H1 (cell line): ENCODE measurements around the gene SF3A2. TPM values are rescaled to one million over a fixed set of nuclear protein-coding genes. Genes with fewer than 3 reads are reported as not detected.
A peak's percentile ranks its signal among the peaks of the same experiment; 100 is the strongest.

ENCODE experiments used
- CTCF ChIA-PET: fragments of 300-600 bp; sonication (Branson Sonifier 250); formaldehyde crosslinking; loops from one replicate; lab custom pipeline; 2021; ENCODE audit not compliant: partially characterized antibody; lab: Charles Lee
- POLR2A ChIA-PET: fragments of 300-600 bp; sonication (Branson Sonifier 250); formaldehyde crosslinking; loops from one replicate; lab custom pipeline; 2021; ENCODE audit warnings: inconsistent platforms; ENCODE audit not compliant: partially characterized antibody; lab: Charles Lee
- DNase-seq, 2 experiments: peaks; one replicate each; pipeline versions ENCODE4 v3.0.0 to v3.0.0-alpha.2; 2010 to 2022; ENCODE audit warnings: low spot score in 2 of 2, low read depth in 1 of 2, mixed read lengths in 1 of 2
- FAIRE-seq: peaks from 2 replicates; lab custom pipeline; 2011; peaks lifted over from hg19 to GRCh38; lab: Jason Lieb, UNC
- H2AFZ ChIP-seq: 2 replicates; pipeline ENCODE4 v1.8.1; 2012; ENCODE audit warnings: low read length, inconsistent platforms
- H2AK5ac ChIP-seq: 2 replicates; pipeline ENCODE4 v1.6.1; 2013; ENCODE audit warnings: low read depth, low read length
- H2BK120ac ChIP-seq: replicated peaks from 2 replicates; pipeline ENCODE3; 2013; ENCODE audit warnings: low read depth, low read length, inconsistent platforms
- H2BK12ac ChIP-seq: 2 replicates; pipeline ENCODE4 v1.6.1; 2013; ENCODE audit warnings: low read depth, low read length
- H2BK15ac ChIP-seq: 2 replicates; pipeline ENCODE4 v1.6.1; 2013; ENCODE audit warnings: low read length
- H2BK20ac ChIP-seq: 2 replicates; pipeline ENCODE4 v1.6.1; 2013; ENCODE audit warnings: low read length
- H2BK5ac ChIP-seq: 2 replicates; pipeline ENCODE4 v1.6.1; 2013; ENCODE audit warnings: low read depth, low read length
- H3K14ac ChIP-seq: 2 replicates; pipeline ENCODE4 v1.6.1; 2013; ENCODE audit warnings: inconsistent platforms; ENCODE audit not compliant: insufficient read length
- H3K18ac ChIP-seq: 2 replicates; pipeline ENCODE4 v1.6.1; 2013; ENCODE audit warnings: low read length; ENCODE audit errors: extremely low read depth
- H3K23ac ChIP-seq: 2 replicates; pipeline ENCODE4 v1.6.1; 2013; ENCODE audit warnings: inconsistent platforms; ENCODE audit not compliant: insufficient read length
- H3K23me2 ChIP-seq: 2 replicates; pipeline ENCODE4 v1.6.1; 2013; ENCODE audit warnings: low read depth, low read length
- H3K27ac ChIP-seq: 2 replicates; pipeline ENCODE4 v1.6.1; 2011; ENCODE audit warnings: low read depth, low read length, inconsistent platforms
- H3K27me3 ChIP-seq, 4 experiments: replicated peaks in 1 of 4; 1 replicate in 1 of 4; 2 replicates in 3 of 4; pipeline versions ENCODE4 v1.6.1 to v1.8.1; 2011 to 2013; ENCODE audit warnings: low read length in 3 of 4, mild to moderate bottlenecking in 3 of 4, inconsistent platforms in 2 of 4, mixed read lengths in 2 of 4, moderate library complexity in 1 of 4; ENCODE audit not compliant: control insufficient read depth in 3 of 4, insufficient read depth in 3 of 4; ENCODE audit errors: extremely low read depth in 1 of 4
- H3K36me3 ChIP-seq, 4 experiments: 2 replicates each; pipeline versions ENCODE4 v1.6.1 to v1.8.1; 2011 to 2013; ENCODE audit warnings: mild to moderate bottlenecking in 4 of 4, low read length in 3 of 4, moderate library complexity in 2 of 4, control low read depth in 1 of 4, inconsistent platforms in 1 of 4; ENCODE audit not compliant: insufficient read depth in 4 of 4, control insufficient read depth in 2 of 4
- H3K4ac ChIP-seq: replicated peaks from 2 replicates; pipeline ENCODE3; 2013; ENCODE audit warnings: low read length, low read depth, mixed read lengths, inconsistent platforms; ENCODE audit not compliant: insufficient read length
- H3K4me1 ChIP-seq, 4 experiments: replicated peaks in 1 of 4; 1 replicate in 1 of 4; 2 replicates in 3 of 4; pipeline versions ENCODE4 v1.6.1 to v1.8.1; 2011 to 2013; ENCODE audit warnings: low read length in 3 of 4, inconsistent platforms in 2 of 4, mixed read lengths in 1 of 4; ENCODE audit not compliant: insufficient read depth in 4 of 4, control insufficient read depth in 3 of 4
- H3K4me2 ChIP-seq, 2 experiments: 2 replicates each; pipeline versions ENCODE4 v1.6.1 to v1.8.1; 2011 to 2013; ENCODE audit warnings: low read depth in 2 of 2, low read length in 2 of 2, control low read depth in 1 of 2, inconsistent platforms in 1 of 2, mild to moderate bottlenecking in 1 of 2; ENCODE audit not compliant: insufficient read depth in 1 of 2
- H3K4me3 ChIP-seq, 4 experiments: fragments of 200-600, 300-600 bp in 1 of 4; sonication (generic), shearing (Covaris generic), sonication (Bioruptor Twin) in 1 of 4; 2 replicates each; pipeline versions ENCODE4 v1.5.1 to v1.8.1; 2011 to 2016; ENCODE audit warnings: low read length in 4 of 4, low read depth in 3 of 4, control low read depth in 2 of 4, inconsistent platforms in 2 of 4, mild to moderate bottlenecking in 2 of 4, mixed read lengths in 1 of 4, moderate library complexity in 1 of 4; ENCODE audit not compliant: insufficient read depth in 2 of 4; ENCODE audit errors: extremely low read depth in 1 of 4
- H3K56ac ChIP-seq: replicated peaks from 2 replicates; pipeline ENCODE3; 2013; ENCODE audit warnings: low read depth, mild to moderate bottlenecking, mixed read lengths, low read length, inconsistent platforms; ENCODE audit not compliant: insufficient read length
- H3K79me1 ChIP-seq: 2 replicates; pipeline ENCODE4 v1.6.1; 2013; ENCODE audit warnings: low read depth, low read length, control low read depth
- H3K79me2 ChIP-seq, 2 experiments: 2 replicates each; pipeline versions ENCODE4 v1.6.1 to v1.8.1; 2012 to 2013; ENCODE audit warnings: low read length in 2 of 2, mild to moderate bottlenecking in 2 of 2, inconsistent platforms in 1 of 2; ENCODE audit not compliant: insufficient read depth in 2 of 2, control insufficient read depth in 1 of 2
- H3K9ac ChIP-seq, 4 experiments: replicated peaks in 1 of 4; 1 replicate in 1 of 4; 2 replicates in 3 of 4; pipeline versions ENCODE4 v1.6.1 to v1.8.1; 2011 to 2013; ENCODE audit warnings: low read depth in 3 of 4, low read length in 3 of 4, control low read depth in 2 of 4, mild to moderate bottlenecking in 2 of 4, moderate library complexity in 2 of 4, inconsistent platforms in 1 of 4; ENCODE audit errors: extremely low read depth in 1 of 4
- H3K9me3 ChIP-seq, 2 experiments: 2 replicates each; pipeline versions ENCODE4 v1.6.1 to v1.8.1; 2012 to 2013; ENCODE audit warnings: mild to moderate bottlenecking in 2 of 2, moderate library complexity in 2 of 2, control low read depth in 1 of 2, inconsistent platforms in 1 of 2, low read depth in 1 of 2, low read length in 1 of 2, mixed read lengths in 1 of 2; ENCODE audit not compliant: insufficient read depth in 2 of 2
- H4K20me1 ChIP-seq, 2 experiments: replicated peaks in 1 of 2; 2 replicates each; pipeline versions ENCODE3 to v1.8.1; 2011 to 2013; ENCODE audit warnings: inconsistent platforms in 2 of 2, low read length in 2 of 2, mild to moderate bottlenecking in 1 of 2; ENCODE audit not compliant: insufficient read depth in 2 of 2, control insufficient read depth in 1 of 2
- H4K5ac ChIP-seq: 2 replicates; pipeline ENCODE4 v1.6.1; 2013; ENCODE audit warnings: low read length, low read depth, mixed read lengths, inconsistent platforms; ENCODE audit not compliant: insufficient read length
- H4K8ac ChIP-seq: 2 replicates; pipeline ENCODE4 v1.8.0; 2013; ENCODE audit warnings: mild to moderate bottlenecking, moderate library complexity, low read length, inconsistent platforms; ENCODE audit not compliant: insufficient read depth; ENCODE audit errors: extremely low read depth
- H4K91ac ChIP-seq: replicated peaks from 2 replicates; pipeline ENCODE3; 2013; ENCODE audit warnings: low read length, mixed read lengths, inconsistent platforms; ENCODE audit not compliant: insufficient read length
- NANOG ChIP-seq: IDR thresholded peaks from 2 replicates; pipeline ENCODE4 v1.6.1; 2011; ENCODE audit warnings: low read length, low read depth, mild to moderate bottlenecking, inconsistent platforms; ENCODE audit not compliant: insufficient read depth, poor library complexity, severe bottlenecking
- SIN3A ChIP-seq, 2 experiments: IDR thresholded peaks in 1 of 2; conservative IDR thresholded peaks in 1 of 2; 2 replicates each; pipeline ENCODE4 v1.6.1; 2011 to 2012; ENCODE audit warnings: low read length in 2 of 2, improper control_type of control experiment in 1 of 2, low read depth in 1 of 2, mild to moderate bottlenecking in 1 of 2
- ZNF274 ChIP-seq: IDR thresholded peaks from 2 replicates; pipeline ENCODE4 v1.7.0; 2012; ENCODE audit warnings: low read length, borderline replicate concordance; ENCODE audit errors: extremely low read depth
- WGBS, 2 experiments: shearing (Covaris generic) in 1 of 2; methylation state at CpG; one replicate each; pipeline versions ENCODE4 v1.1.6 to v1.1.7; 2013 to 2015; ENCODE audit warnings: low lambda C conversion rate in 2 of 2, mixed read lengths in 2 of 2, inconsistent platforms in 1 of 2, low coverage in 1 of 2, missing lambda C conversion rate in 1 of 2; ENCODE audit not compliant: insufficient replicate concordance in 2 of 2, insufficient coverage in 1 of 2, insufficient read length in 1 of 2; ENCODE audit errors: extremely low coverage in 1 of 2, missing lambda C conversion rate in 1 of 2; 5-methylcytosine and 5-hydroxymethylcytosine counted together
- polyA plus RNA-seq, 7 experiments: library from polyadenylated mRNA; depleted of rRNA in 3 of 7; stranded (reverse) in 5 of 7; unstranded in 2 of 7; fragments of >200 nt in 5 of 7; fragments of 200-250 nt in 2 of 7; gene quantifications; 1 replicate in 5 of 7; 2 replicates in 1 of 7; 4 replicates in 1 of 7; pipeline versions ENCODE4 v1.2.1 to v1.2.3, GENCODE V29; 2011 to 2013; ENCODE audit warnings: missing spikeins in 2 of 7, mixed read lengths in 2 of 7
- total RNA-seq: library from RNA; stranded (reverse); fragmentation: NEBNext Ultra II Directional; extraction: Animal tissue kit (Norgen Biotek cat#: 25700); gene quantifications from 2 replicates; pipeline ENCODE4 v1.2.1, GENCODE V29; 2021

The SF3A2 gene
- total and polyA plus RNA-seq, 2 of the 8 experiments (the other 6 are each of a cell fraction or from before 2014, with no cell fraction given) = 15.3 to 146 TPM

DNA sequence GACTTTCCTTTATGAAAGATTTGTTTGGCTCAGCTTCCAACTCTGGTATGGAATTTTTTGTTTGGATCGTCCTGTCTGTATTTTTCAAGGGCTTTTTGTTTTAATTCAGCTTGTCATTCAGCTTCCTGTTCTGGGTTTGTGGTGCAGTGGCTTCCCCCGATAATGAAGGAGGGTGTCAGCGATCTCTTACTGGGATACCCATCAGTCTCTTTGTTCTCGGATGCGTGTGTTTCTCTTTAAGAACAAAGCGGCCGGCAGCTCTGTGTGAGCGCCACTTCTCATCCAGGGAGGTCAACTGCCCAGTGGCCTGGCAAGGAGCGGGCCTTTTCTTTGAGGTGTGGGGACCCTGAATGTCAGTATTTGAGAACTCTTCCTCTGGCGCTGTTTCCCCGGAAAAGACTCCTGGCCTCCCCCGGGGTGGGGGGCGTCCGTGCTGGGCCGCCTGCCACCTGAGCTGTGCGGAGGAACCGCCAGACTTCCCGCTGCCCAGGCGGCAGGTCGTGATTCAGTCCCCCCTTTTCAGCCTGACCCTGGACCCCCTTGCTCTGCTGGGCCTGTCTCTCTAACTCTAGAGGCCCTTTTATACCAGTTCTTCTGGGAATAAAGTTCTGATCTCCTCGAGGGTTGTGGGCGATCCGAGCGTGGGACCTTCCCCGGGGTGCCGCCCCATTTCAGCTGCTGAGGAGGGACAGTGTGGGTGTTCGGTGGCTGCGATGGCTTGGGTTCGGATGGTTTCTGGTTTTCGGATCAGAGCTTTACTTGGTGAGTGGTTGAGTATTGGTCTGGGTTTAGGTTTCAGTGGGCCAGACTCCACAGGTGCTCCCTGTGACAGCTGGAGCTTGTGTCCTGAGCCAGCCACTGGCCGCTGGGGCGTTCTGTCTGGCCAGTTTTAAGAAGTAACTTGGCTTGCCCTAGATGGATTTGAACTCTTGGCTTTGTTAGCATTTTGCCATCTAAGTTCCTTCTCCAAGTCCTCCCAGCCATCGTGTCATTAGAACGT lies 3.4 kb downstream of the SF3A2 start:
- H3K27me3 ChIP-seq = no peaks in the 10 kb centered on the region
- H4K8ac ChIP-seq = no peak overlapping the region; the same call in 1 of the 2 replicates
- peak overlapping the region; percentile 6 for H4K91ac ChIP-seq
- H3K79me1 ChIP-seq = peaks cover 27% of the 10 kb centered on the region
- H2BK20ac ChIP-seq = peak overlapping the region; percentile 72; the same call in 1 of the 2 replicates
- peak; percentile 32 for FAIRE-seq
- no peak overlapping the region for H2BK15ac ChIP-seq
- H3K23ac ChIP-seq = no peak overlapping the region
- H3K18ac ChIP-seq = no peak overlapping the region
- no peak overlapping the region for H3K14ac ChIP-seq
- no peak overlapping the region for H2BK120ac ChIP-seq
- peak overlapping the region; percentile 60; the same call in 1 of the 2 replicates for H2BK5ac ChIP-seq
- no peak for DNase-seq
- H3K56ac ChIP-seq = no peak overlapping the region
- peaks cover 14 to 27% (median 21%) of the 10 kb centered on the region in 4 experiments; a peak in 7 of 8 replicates for H3K36me3 ChIP-seq
- H3K9ac ChIP-seq = peak overlapping the region in 2 of 4 experiments; percentile 13 to 14; a peak in 4 of 7 replicates
- no peak overlapping the region for H3K27ac ChIP-seq
- peak overlapping the region; percentile 14 to 81 (median 22); a peak in 5 of 8 replicates for H3K4me3 ChIP-seq
- peaks cover 37 to 52% of the 10 kb centered on the region in 2 experiments for H4K20me1 ChIP-seq
- ChIA-PET CTCF (interaction anchor here (0.5 to 4.1 kb wide), 11 partner anchors 9 to 1714 kb away, joined by 3 to 35 read pairs (median 5); partner anchors contain the start of gene AMH), POLR2A (interaction anchor here (0.9 to 10.3 kb wide), 16 partner anchors 10 to 187 kb away, joined by 3 to 206 read pairs (median 5); partner anchors contain the start of genes AMH and JSRP1)
- no peaks in the 10 kb centered on the region for H3K9me3 ChIP-seq
- TF ChIP-seq ZNF274 (no peak), NANOG (peak; percentile 70), SIN3A (conservative IDR thresholded peaks at IDR 0.05 in 1 of 2, IDR thresholded peaks at IDR 0.05 in 1 of 2; ENCODE audit: low read depth in 1 of 2, low read length in 2 of 2) (0 out of 4 replicates have a peak, but pooled peaks of 1 of the 2 experiments have one; percentile 27)
- H3K4me1 ChIP-seq = peaks cover 0 to 21% (median 14%) of the 10 kb centered on the region in 4 experiments; a peak in 6 of 7 replicates
- 0 out of 2 replicates have a peak overlapping the region, but pooled peaks have one; percentile 27 for H2BK12ac ChIP-seq
- peaks cover 8% of the 10 kb centered on the region; the same call in 1 of the 2 replicates for H3K23me2 ChIP-seq
- no peak overlapping the region for H2AK5ac ChIP-seq
- no peak overlapping the region for H3K4ac ChIP-seq
- H2AFZ ChIP-seq = no peak overlapping the region
- WGBS, 2 experiments = 54% methylated on average over 33 of the region's 34 CpGs; no CpG with 5 or more reads in 1 of the 2 experiments
- H3K4me2 ChIP-seq = peak overlapping the region; percentile 7 to 93
- H3K79me2 ChIP-seq = peaks cover 44 to 78% of the 10 kb centered on the region in 2 experiments
- no peak overlapping the region for H4K5ac ChIP-seq
